PC-3 (cell line): ENCODE measurements around the gene APBA2. TPM values are rescaled to one million over a fixed set of nuclear protein-coding genes. Genes with fewer than 3 reads are reported as not detected.

Experiments used
- ATAC-seq: fragments of 200-7000 bp; cut with Tn5 transposase; 2 replicates; pipeline ENCODE4 v1.9.1; 2020; ENCODE audit warnings: mild to moderate bottlenecking, moderate library complexity
- BruUV-seq: library from RNA; stranded (reverse); fragments of 400-500 nt; replicated peaks from 2 replicates; lab custom pipeline; 2021; lab: Mats Ljungman, UMichigan
- CTCF ChIA-PET: fragments of 300-600 bp; sonication (Branson Sonifier 250); formaldehyde crosslinking; loops from one replicate; lab custom pipeline; 2022; ENCODE audit warnings: antibody characterized with exemption; lab: Charles Lee
- POLR2A ChIA-PET: fragments of 300-600 bp; sonication (Branson Sonifier 250); formaldehyde crosslinking; loops from one replicate; lab custom pipeline; 2022; ENCODE audit warnings: antibody characterized with exemption; ENCODE audit not compliant: unreplicated experiment; lab: Charles Lee
- DNase-seq: peaks from one replicate; pipeline ENCODE4 v3.0.0-alpha.2; 2015
- H2AFZ ChIP-seq: fragments of 300-600 bp; sonication (generic); 2 replicates; pipeline ENCODE4 v1.6.0; 2016; ENCODE audit warnings: antibody characterized with exemption, low read length
- H3F3A ChIP-seq: fragments of 300-600 bp; sonication (generic); one replicate; pipeline ENCODE4 v1.6.0; 2017; ENCODE audit warnings: antibody characterized with exemption, low read length, control low read depth, mild to moderate bottlenecking; ENCODE audit not compliant: unreplicated experiment
- H3K27ac ChIP-seq: fragments of 300-600 bp; sonication (generic); 2 replicates; pipeline ENCODE4 v1.5.1; 2016; ENCODE audit warnings: mild to moderate bottlenecking, low read length
- H3K27me3 ChIP-seq: fragments of 300-600 bp; sonication (generic); 2 replicates; pipeline ENCODE4 v1.6.1; 2016; ENCODE audit warnings: low read length, mixed read lengths
- H3K36me3 ChIP-seq: fragments of 300-600 bp; sonication (generic); 2 replicates; pipeline ENCODE4 v1.6.1; 2016; ENCODE audit warnings: low read depth, mixed run types, low read length, mixed read lengths
- H3K4me1 ChIP-seq: fragments of 300-600 bp; sonication (generic); 2 replicates; pipeline ENCODE4 v1.5.1; 2016; ENCODE audit warnings: low read length; ENCODE audit not compliant: insufficient read depth
- H3K4me2 ChIP-seq: fragments of 300-600 bp; sonication (generic); 2 replicates; pipeline ENCODE4 v1.6.0; 2016; ENCODE audit warnings: low read length
- H3K4me3 ChIP-seq: fragments of 300-600 bp; sonication (generic); 2 replicates; pipeline ENCODE4 v1.5.1; 2016; ENCODE audit warnings: mild to moderate bottlenecking, low read length, mixed read lengths
- H3K79me2 ChIP-seq: fragments of 300-600 bp; sonication (generic); 2 replicates; pipeline ENCODE4 v1.6.1; 2017; ENCODE audit warnings: low read length, mixed read lengths
- H3K9ac ChIP-seq: fragments of 300-600 bp; sonication (generic); 2 replicates; pipeline ENCODE4 v1.6.0; 2016; ENCODE audit warnings: mild to moderate bottlenecking, low read length
- H3K9me2 ChIP-seq: fragments of 300-600 bp; sonication (generic); replicated peaks from 2 replicates; pipeline ENCODE4 v1.6.1; 2016; ENCODE audit warnings: mixed run types, low read length, mixed read lengths
- H3K9me3 ChIP-seq: fragments of 300-600 bp; sonication (generic); 2 replicates; pipeline ENCODE4 v1.6.1; 2016; ENCODE audit warnings: low read length, mixed read lengths
- H4K20me1 ChIP-seq: fragments of 300-600 bp; sonication (generic); 2 replicates; pipeline ENCODE4 v1.6.1; 2016; ENCODE audit warnings: low read length, mixed read lengths
- EZH2 ChIP-seq: fragments of 300-600 bp; sonication (generic); IDR thresholded peaks from one replicate; pipeline ENCODE4 v1.6.1; 2017; ENCODE audit warnings: antibody characterized with exemption, mild to moderate bottlenecking, low read length; ENCODE audit not compliant: unreplicated experiment
- EZH2phosphoT487 ChIP-seq: fragments of 300-600 bp; sonication (generic); IDR thresholded peaks from 2 replicates; pipeline ENCODE4 v1.6.1; 2018; ENCODE audit warnings: mild to moderate bottlenecking, antibody characterized with exemption, low read length, borderline replicate concordance
- intact Hi-C: fragments of 100-400 bp; cut with micrococcal nuclease; formaldehyde crosslinking; loops from 2 replicates; pipeline ENCODE4 v1.9.0; 2023
- total RNA-seq: library from RNA; depleted of rRNA; stranded (reverse); fragments of >200 nt; gene quantifications from 2 replicates; pipeline ENCODE4 v1.2.3, GENCODE V29; 2014
- TF ChIP-seq, protein P1 (sequence below): fragments of 300-600 bp; sonication (generic); conservative IDR thresholded peaks from 2 replicates; pipeline ENCODE4 v1.5.1; 2017; ENCODE audit warnings: antibody characterized with exemption, low read depth, mild to moderate bottlenecking, low read length

APBA2 gene
- total RNA-seq, 1 experiment from 2014 or later, result 61.7 TPM

DNA sequence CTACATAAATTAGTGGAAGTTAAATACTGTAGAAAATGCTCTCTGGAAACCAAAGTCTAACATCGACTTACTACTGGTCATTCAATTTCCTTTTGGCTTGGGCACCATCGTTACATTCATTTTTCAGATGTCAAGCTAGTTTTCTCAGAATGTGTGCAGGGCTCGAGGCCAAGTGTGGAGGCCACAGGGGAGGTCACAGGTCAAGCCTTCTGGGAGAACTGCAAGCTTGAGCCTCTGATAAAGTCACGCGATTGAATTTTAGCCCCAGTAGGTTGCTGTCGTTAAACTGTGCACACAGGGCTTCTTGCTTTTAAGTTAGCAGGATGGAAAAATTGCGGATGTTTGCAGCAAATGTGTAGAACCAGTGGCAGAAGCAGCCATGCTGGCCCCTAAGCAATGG lies 182.2 kb downstream of the APBA2 start:
- POLR2A ChIA-PET, result no interaction called here
- Histone ChIP-seq H3K27me3 (no peaks in the 10 kb centered on the region), H3K36me3 (no peaks in the 10 kb centered on the region), H2AFZ (no peak overlapping the region), H3K4me2 (no peak overlapping the region), H3K9ac (no peak overlapping the region), H3F3A (no peaks in the 10 kb centered on the region), H3K4me3 (no peak overlapping the region), H3K4me1 (no peaks in the 10 kb centered on the region), H3K79me2 (no peaks in the 10 kb centered on the region), H4K20me1 (no peaks in the 10 kb centered on the region), H3K9me3 (no peaks in the 10 kb centered on the region), H3K9me2 (no peaks in the 10 kb centered on the region), H3K27ac (no peak overlapping the region)
- intact Hi-C loops, result no loop called here
- BruUV-seq, result no TSS peak
- TF ChIP-seq, protein P1, sequence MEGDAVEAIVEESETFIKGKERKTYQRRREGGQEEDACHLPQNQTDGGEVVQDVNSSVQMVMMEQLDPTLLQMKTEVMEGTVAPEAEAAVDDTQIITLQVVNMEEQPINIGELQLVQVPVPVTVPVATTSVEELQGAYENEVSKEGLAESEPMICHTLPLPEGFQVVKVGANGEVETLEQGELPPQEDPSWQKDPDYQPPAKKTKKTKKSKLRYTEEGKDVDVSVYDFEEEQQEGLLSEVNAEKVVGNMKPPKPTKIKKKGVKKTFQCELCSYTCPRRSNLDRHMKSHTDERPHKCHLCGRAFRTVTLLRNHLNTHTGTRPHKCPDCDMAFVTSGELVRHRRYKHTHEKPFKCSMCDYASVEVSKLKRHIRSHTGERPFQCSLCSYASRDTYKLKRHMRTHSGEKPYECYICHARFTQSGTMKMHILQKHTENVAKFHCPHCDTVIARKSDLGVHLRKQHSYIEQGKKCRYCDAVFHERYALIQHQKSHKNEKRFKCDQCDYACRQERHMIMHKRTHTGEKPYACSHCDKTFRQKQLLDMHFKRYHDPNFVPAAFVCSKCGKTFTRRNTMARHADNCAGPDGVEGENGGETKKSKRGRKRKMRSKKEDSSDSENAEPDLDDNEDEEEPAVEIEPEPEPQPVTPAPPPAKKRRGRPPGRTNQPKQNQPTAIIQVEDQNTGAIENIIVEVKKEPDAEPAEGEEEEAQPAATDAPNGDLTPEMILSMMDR, result no peak
- TF ChIP-seq EZH2 (no peak), EZH2phosphoT487 (no peak)
- CTCF ChIA-PET, result no interaction called here
- no peak for DNase-seq
- ATAC-seq, result no peak

GRCh38 chr15:29070471-29071231 lies 184.9 kb downstream of the APBA2 start:
- Histone ChIP-seq H3K4me1 (peaks cover 9% of the 10 kb centered on the region; the same call in 1 of the 2 replicates), H3K79me2 (no peaks in the 10 kb centered on the region), H3K9me3 (no peaks in the 10 kb centered on the region), H3K9me2 (no peaks in the 10 kb centered on the region), H3K4me2 (no peak overlapping the region), H3K4me3 (no peak overlapping the region), H3K36me3 (no peaks in the 10 kb centered on the region), H3K27ac (no peak overlapping the region), H3K27me3 (no peaks in the 10 kb centered on the region), H3K9ac (no peak overlapping the region), H3F3A (no peaks in the 10 kb centered on the region), H4K20me1 (no peaks in the 10 kb centered on the region), H2AFZ (no peak overlapping the region)
- ChIA-PET CTCF (no interaction called here), POLR2A (no interaction called here)
- no peak for DNase-seq
- TF ChIP-seq, protein P1, result no peak
- TF ChIP-seq EZH2 (no peak), EZH2phosphoT487 (no peak)
- no TSS peak for BruUV-seq
- ATAC-seq, result no peak
- intact Hi-C loops, result no loop called here

- Histone ChIP-seq H3K27ac (no peak overlapping the region), H3K27me3 (no peaks in the 10 kb centered on the region), H3F3A (no peaks in the 10 kb centered on the region), H4K20me1 (no peaks in the 10 kb centered on the region), H2AFZ (no peak overlapping the region), H3K9ac (no peak overlapping the region), H3K4me1 (peaks cover 9% of the 10 kb centered on the region; the same call in 1 of the 2 replicates), H3K36me3 (no peaks in the 10 kb centered on the region), H3K4me3 (no peak overlapping the region), H3K9me2 (no peaks in the 10 kb centered on the region), H3K9me3 (no peaks in the 10 kb centered on the region), H3K4me2 (no peak overlapping the region), H3K79me2 (no peaks in the 10 kb centered on the region)
- BruUV-seq, result no TSS peak
- no peak for DNase-seq
- CTCF ChIA-PET, result no interaction called here
- POLR2A ChIA-PET, result no interaction called here
- no peak for ATAC-seq
- intact Hi-C loops, result no loop called here
- no peak for TF ChIP-seq EZH2
- no peak for TF ChIP-seq EZH2phosphoT487
- TF ChIP-seq, protein P1, result no peak
Observed at GRCh38 chr15:29071232-29071881, 185.6 kb downstream of the APBA2 start.
